Body of pancreas (tissue), 4 donors: Measurements from ENCODE around the gene GPR37.

Experiments used
- CTCF ChIP-seq, 7 experiments: fragments of 450-650 bp in 4 of 7; fragments of 200-600 bp in 3 of 7; sonication (generic) in 3 of 7; IDR thresholded peaks; one replicate each; pipeline ENCODE4 v1.5.1; 2016 to 2019; ENCODE audit warnings: antibody characterized with exemption in 7 of 7
- POLR2A ChIP-seq, 3 donors: fragments of 450-650 bp; IDR thresholded peaks; one replicate each; pipeline ENCODE4 v1.6.1; 2016; ENCODE audit warnings: antibody characterized with exemption in 3 of 3, mild to moderate bottlenecking in 2 of 3

GRCh38 chr7:124768525-124768924 is 2.9 kb upstream of the GPR37 start:
- TF ChIP-seq CTCF (IDR thresholded peaks at IDR 0.05) (no peak), POLR2A (IDR thresholded peaks at IDR 0.05) (no peak)
